Breast epithelium (tissue), 4 donors: Measurements from ENCODE around the gene NLK. TPM values are rescaled to one million over a fixed set of nuclear protein-coding genes. Genes with fewer than 3 reads are reported as not detected.

Experiments used
- DNase-seq, 2 donors: peaks; one replicate each; pipeline ENCODE4 v3.0.0-alpha.2; 2019; ENCODE audit warnings: low spot score in 2 of 2
- H3K27ac ChIP-seq, 2 donors: fragments of 200-600 bp; sonication (generic) in 1 of 2; one replicate each; pipeline ENCODE4 v1.5.1; 2016 to 2019; ENCODE audit warnings: mild to moderate bottlenecking in 1 of 2
- H3K27me3 ChIP-seq, 2 donors: fragments of 200-600 bp; sonication (generic) in 1 of 2; one replicate each; pipeline versions ENCODE4 v1.5.1 to v1.6.0; 2017 to 2019; ENCODE audit warnings: control low read depth in 1 of 2, mild to moderate bottlenecking in 1 of 2
- H3K36me3 ChIP-seq: fragments of 200-600 bp; one replicate; pipeline ENCODE4 v1.5.1; 2019
- H3K4me1 ChIP-seq, 2 donors: fragments of 200-600 bp; sonication (generic); one replicate each; pipeline ENCODE4 v1.5.1; 2016 to 2019; ENCODE audit warnings: control low read depth in 1 of 2
- H3K4me3 ChIP-seq, 3 donors: fragments of 200-600 bp; sonication (generic); 1 replicate in 2 of 3; 2 replicates in 1 of 3; pipeline ENCODE4 v1.5.1; 2016 to 2019; ENCODE audit warnings: mild to moderate bottlenecking in 3 of 3, moderate library complexity in 2 of 3
- H3K9me3 ChIP-seq, 2 donors: fragments of 200-600 bp; sonication (generic) in 1 of 2; one replicate each; pipeline ENCODE4 v1.5.1; 2016 to 2019; ENCODE audit warnings: control low read depth in 1 of 2
- CTCF ChIP-seq, 3 donors: fragments of 450-650 bp; IDR thresholded peaks; one replicate each; pipeline ENCODE4 v1.5.1; 2016 to 2017; ENCODE audit warnings: antibody characterized with exemption in 3 of 3, mild to moderate bottlenecking in 3 of 3, moderate library complexity in 3 of 3
- POLR2A ChIP-seq: fragments of 450-650 bp; IDR thresholded peaks from one replicate; pipeline ENCODE4 v1.6.1; 2016; ENCODE audit warnings: antibody characterized with exemption, mild to moderate bottlenecking, moderate library complexity
- POLR2AphosphoS5 ChIP-seq, 3 donors: sonication (generic); formaldehyde crosslinking; IDR thresholded peaks; one replicate each; pipeline ENCODE4 v1.6.1; 2017; ENCODE audit warnings: antibody characterized with exemption in 3 of 3
- intact Hi-C: fragments of 100-400 bp; cut with DNase I; formaldehyde crosslinking; loops from one replicate; pipeline ENCODE4 v1.15.1; 2023; ENCODE audit warnings: low total_unique reads
- total RNA-seq, 3 donors: library from RNA; depleted of rRNA; stranded (reverse); fragments of >200 nt; gene quantifications; one replicate each; pipeline ENCODE4 v1.1.0, GENCODE V29; 2016

NLK gene
- total RNA-seq, 3 donors from 2014 or later, result 19.8 to 35.1 (median 27.5) TPM

GRCh38 chr17:28118362-28118761, 75.9 kb downstream of the NLK start:
- TF ChIP-seq POLR2AphosphoS5 (IDR thresholded peaks at IDR 0.05) (no peak), CTCF (IDR thresholded peaks at IDR 0.05) (no peak), POLR2A (no peak)
- Histone ChIP-seq H3K4me1 (no peaks in the 10 kb centered on the region), H3K36me3 (no peaks in the 10 kb centered on the region), H3K27ac (no peak overlapping the region), H3K27me3 (no peaks in the 10 kb centered on the region), H3K4me3 (no peak overlapping the region), H3K9me3 (no peaks in the 10 kb centered on the region)
- no peak for DNase-seq
- intact Hi-C loops, result no loop called here

GRCh38 chr17:28119046-28119445, 76.6 kb downstream of the NLK start:
- H3K27ac ChIP-seq, result no peak overlapping the region
- intact Hi-C loops, result no loop called here

GRCh38 chr17:28119560-28119959, 77.1 kb downstream of the NLK start:
- DNase-seq, result no peak

More at GRCh38 chr17:28119046-28119445, 76.6 kb downstream of the NLK start:
- no peak overlapping the region for H3K4me3 ChIP-seq
- H3K27me3 ChIP-seq, result no peaks in the 10 kb centered on the region
- H3K9me3 ChIP-seq, result no peaks in the 10 kb centered on the region
- H3K36me3 ChIP-seq, result no peaks in the 10 kb centered on the region
- DNase-seq, result no peak
- no peaks in the 10 kb centered on the region for H3K4me1 ChIP-seq
- no peak for TF ChIP-seq POLR2AphosphoS5 (IDR thresholded peaks at IDR 0.05)
- TF ChIP-seq CTCF (IDR thresholded peaks at IDR 0.05), result no peak
- no peak for TF ChIP-seq POLR2A

GRCh38 chr17:28120766-28121165, 78.3 kb downstream of the NLK start:
- DNase-seq, result no peak
- Histone ChIP-seq H3K27ac (no peak overlapping the region), H3K9me3 (no peaks in the 10 kb centered on the region), H3K27me3 (no peaks in the 10 kb centered on the region), H3K36me3 (no peaks in the 10 kb centered on the region), H3K4me1 (no peaks in the 10 kb centered on the region), H3K4me3 (no peak overlapping the region)
- no peak for TF ChIP-seq POLR2AphosphoS5 (IDR thresholded peaks at IDR 0.05)
- TF ChIP-seq POLR2A, result no peak
- TF ChIP-seq CTCF (IDR thresholded peaks at IDR 0.05), result no peak
- intact Hi-C loops, result no loop called here

More at GRCh38 chr17:28119560-28119959, 77.1 kb downstream of the NLK start:
- H3K36me3 ChIP-seq, result no peaks in the 10 kb centered on the region
- TF ChIP-seq POLR2A (no peak), POLR2AphosphoS5 (IDR thresholded peaks at IDR 0.05) (no peak)
- H3K27me3 ChIP-seq, result no peaks in the 10 kb centered on the region
- H3K4me1 ChIP-seq, result no peaks in the 10 kb centered on the region
- no peak overlapping the region for H3K27ac ChIP-seq
- no peak overlapping the region for H3K4me3 ChIP-seq
- intact Hi-C loops, result no loop called here
- no peaks in the 10 kb centered on the region for H3K9me3 ChIP-seq

- Histone ChIP-seq H3K36me3 (no peaks in the 10 kb centered on the region), H3K4me3 (no peak overlapping the region), H3K9me3 (no peaks in the 10 kb centered on the region), H3K27ac (no peak overlapping the region), H3K27me3 (no peaks in the 10 kb centered on the region), H3K4me1 (no peaks in the 10 kb centered on the region)
- intact Hi-C loops, result no loop called here
- TF ChIP-seq POLR2A (no peak), CTCF (IDR thresholded peaks at IDR 0.05) (no peak), POLR2AphosphoS5 (IDR thresholded peaks at IDR 0.05) (no peak)
- no peak for DNase-seq
Observed at GRCh38 chr17:28124962-28125361, 82.5 kb downstream of the NLK start.
